Osteoblast (primary cell): ENCODE results near the gene PCDHA7. TPM values are rescaled to one million over a fixed set of nuclear protein-coding genes. Genes with fewer than 3 reads are reported as not detected.
"Not testable (repeated sequence)": the region's sequence is repeated elsewhere in the genome, so short reads cannot be mapped to it uniquely, and the experiment has no call there.

Source experiments
- DNase-seq: peaks from one replicate; pipeline ENCODE4 v3.0.0; 2011; ENCODE audit warnings: low spot score, mixed read lengths; ENCODE audit not compliant: insufficient read length; ENCODE audit errors: missing footprints
- H2AFZ ChIP-seq: 2 replicates; pipeline ENCODE4 v1.6.0; 2011; ENCODE audit warnings: mild to moderate bottlenecking, low read length
- H3K27ac ChIP-seq: 2 replicates; pipeline ENCODE4 v1.5.1; 2011; ENCODE audit warnings: mild to moderate bottlenecking, low read depth, low read length, moderate library complexity
- H3K27me3 ChIP-seq: 2 replicates; pipeline ENCODE4 v1.6.0; 2012; ENCODE audit warnings: mild to moderate bottlenecking, control low read depth, inconsistent platforms, low read length, moderate library complexity; ENCODE audit not compliant: insufficient read depth
- H3K36me3 ChIP-seq: 2 replicates; pipeline ENCODE4 v1.5.1; 2011; ENCODE audit warnings: mild to moderate bottlenecking, low read length, control low read depth, moderate library complexity; ENCODE audit not compliant: insufficient read depth
- H3K4me1 ChIP-seq: 2 replicates; pipeline ENCODE4 v1.5.1; 2011; ENCODE audit warnings: mild to moderate bottlenecking, low read length, control low read depth, moderate library complexity; ENCODE audit not compliant: insufficient read depth
- H3K4me2 ChIP-seq: 2 replicates; pipeline ENCODE4 v1.6.0; 2011; ENCODE audit warnings: mild to moderate bottlenecking, low read length; ENCODE audit not compliant: insufficient read depth
- H3K4me3 ChIP-seq: fragments of 200-600 bp; sonication (generic); 3 replicates; pipeline ENCODE4 v1.5.1; 2012; ENCODE audit warnings: mild to moderate bottlenecking, low read length, inconsistent platforms; ENCODE audit not compliant: insufficient read depth
- H3K79me2 ChIP-seq: 2 replicates; pipeline ENCODE4 v1.6.0; 2012; ENCODE audit warnings: mild to moderate bottlenecking, low read length, control low read depth, inconsistent platforms; ENCODE audit not compliant: insufficient read depth
- H3K9me3 ChIP-seq: 2 replicates; pipeline ENCODE4 v1.5.1; 2011; ENCODE audit warnings: low read depth, low read length, control low read depth
- H4K20me1 ChIP-seq: 2 replicates; pipeline ENCODE4 v1.6.0; 2012; ENCODE audit warnings: mild to moderate bottlenecking, low read length, control low read depth; ENCODE audit not compliant: insufficient read depth
- total RNA-seq: library from RNA; depleted of rRNA; stranded (reverse); fragments of >200 nt; gene quantifications from 2 replicates; pipeline ENCODE4 v1.2.3, GENCODE V29; 2012
- TF ChIP-seq, protein P1 (sequence below): IDR thresholded peaks from 2 replicates; pipeline ENCODE4 v1.5.1; 2011; ENCODE audit warnings: mild to moderate bottlenecking, low read depth, low read length, moderate library complexity; ENCODE audit errors: extremely low read depth

PCDHA7 gene, protein sequence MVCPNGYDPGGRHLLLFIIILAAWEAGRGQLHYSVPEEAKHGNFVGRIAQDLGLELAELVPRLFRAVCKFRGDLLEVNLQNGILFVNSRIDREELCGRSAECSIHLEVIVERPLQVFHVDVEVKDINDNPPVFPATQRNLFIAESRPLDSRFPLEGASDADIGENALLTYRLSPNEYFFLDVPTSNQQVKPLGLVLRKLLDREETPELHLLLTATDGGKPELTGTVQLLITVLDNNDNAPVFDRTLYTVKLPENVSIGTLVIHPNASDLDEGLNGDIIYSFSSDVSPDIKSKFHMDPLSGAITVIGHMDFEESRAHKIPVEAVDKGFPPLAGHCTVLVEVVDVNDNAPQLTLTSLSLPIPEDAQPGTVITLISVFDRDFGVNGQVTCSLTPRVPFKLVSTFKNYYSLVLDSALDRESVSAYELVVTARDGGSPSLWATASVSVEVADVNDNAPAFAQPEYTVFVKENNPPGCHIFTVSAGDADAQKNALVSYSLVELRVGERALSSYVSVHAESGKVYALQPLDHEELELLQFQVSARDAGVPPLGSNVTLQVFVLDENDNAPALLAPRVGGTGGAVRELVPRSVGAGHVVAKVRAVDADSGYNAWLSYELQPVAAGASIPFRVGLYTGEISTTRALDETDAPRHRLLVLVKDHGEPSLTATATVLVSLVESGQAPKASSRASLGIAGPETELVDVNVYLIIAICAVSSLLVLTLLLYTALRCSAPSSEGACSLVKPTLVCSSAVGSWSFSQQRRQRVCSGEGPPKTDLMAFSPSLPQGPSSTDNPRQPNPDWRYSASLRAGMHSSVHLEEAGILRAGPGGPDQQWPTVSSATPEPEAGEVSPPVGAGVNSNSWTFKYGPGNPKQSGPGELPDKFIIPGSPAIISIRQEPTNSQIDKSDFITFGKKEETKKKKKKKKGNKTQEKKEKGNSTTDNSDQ
- total RNA-seq = 0.59 and 0.72 TPM in 2 replicates

- Histone ChIP-seq H3K9me3 (peaks cover 2% of the 10 kb centered on the region), H3K27ac (no peak within 1 kb of the TSS), H3K36me3 (no peaks in the 10 kb centered on the region), H3K27me3 (no peaks in the 10 kb centered on the region), H3K4me3 (peak within 1 kb of the TSS; percentile 46), H4K20me1 (no peaks in the 10 kb centered on the region), H2AFZ (no peak within 1 kb of the TSS), H3K4me2 (peak within 1 kb of the TSS; percentile 43), H3K79me2 (no peaks in the 10 kb centered on the region), H3K4me1 (no peaks in the 10 kb centered on the region)
- no peak for DNase-seq
- TF ChIP-seq, protein P1, sequence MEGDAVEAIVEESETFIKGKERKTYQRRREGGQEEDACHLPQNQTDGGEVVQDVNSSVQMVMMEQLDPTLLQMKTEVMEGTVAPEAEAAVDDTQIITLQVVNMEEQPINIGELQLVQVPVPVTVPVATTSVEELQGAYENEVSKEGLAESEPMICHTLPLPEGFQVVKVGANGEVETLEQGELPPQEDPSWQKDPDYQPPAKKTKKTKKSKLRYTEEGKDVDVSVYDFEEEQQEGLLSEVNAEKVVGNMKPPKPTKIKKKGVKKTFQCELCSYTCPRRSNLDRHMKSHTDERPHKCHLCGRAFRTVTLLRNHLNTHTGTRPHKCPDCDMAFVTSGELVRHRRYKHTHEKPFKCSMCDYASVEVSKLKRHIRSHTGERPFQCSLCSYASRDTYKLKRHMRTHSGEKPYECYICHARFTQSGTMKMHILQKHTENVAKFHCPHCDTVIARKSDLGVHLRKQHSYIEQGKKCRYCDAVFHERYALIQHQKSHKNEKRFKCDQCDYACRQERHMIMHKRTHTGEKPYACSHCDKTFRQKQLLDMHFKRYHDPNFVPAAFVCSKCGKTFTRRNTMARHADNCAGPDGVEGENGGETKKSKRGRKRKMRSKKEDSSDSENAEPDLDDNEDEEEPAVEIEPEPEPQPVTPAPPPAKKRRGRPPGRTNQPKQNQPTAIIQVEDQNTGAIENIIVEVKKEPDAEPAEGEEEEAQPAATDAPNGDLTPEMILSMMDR = peak; percentile 19
These were observed at the start of gene PCDHA7 for GRCh38 chr5:140833993-140834392. PCDHA7 (plus strand) TSS chr5:140834269; CDS start chr5:140834384, 115 bp downstream.

- no peaks in the 10 kb centered on the region for H3K36me3 ChIP-seq
- DNase-seq = no peak
- no peak within 1 kb of the TSS for H3K4me2 ChIP-seq
- no peaks in the 10 kb centered on the region for H3K79me2 ChIP-seq
- H3K9me3 ChIP-seq = peaks cover 4% of the 10 kb centered on the region
- H2AFZ ChIP-seq = no peak within 1 kb of the TSS
- no peak within 1 kb of the TSS for H3K4me3 ChIP-seq
- TF ChIP-seq, protein P1 = no peak
- no peaks in the 10 kb centered on the region for H4K20me1 ChIP-seq
- H3K27ac ChIP-seq = no peak within 1 kb of the TSS
- H3K4me1 ChIP-seq = no peaks in the 10 kb centered on the region
- H3K27me3 ChIP-seq = no peaks in the 10 kb centered on the region
These were observed 48.0 kb upstream of the PCDHA7 start, which contains the start of gene PCDHA1 for GRCh38 chr5:140785905-140786686. PCDHA1 (plus strand) TSS chr5:140786140.

- H3K9me3 ChIP-seq, H3K4me3 ChIP-seq, H3K36me3 ChIP-seq, H4K20me1 ChIP-seq, H2AFZ ChIP-seq, H3K4me1 ChIP-seq, H3K27me3 ChIP-seq, H3K79me2 ChIP-seq, H3K27ac ChIP-seq, H3K4me2 ChIP-seq, DNase-seq: not testable (repeated sequence)
These were observed 46.6 kb upstream of the PCDHA7 start for GRCh38 chr5:140787422-140787821.

- not testable (repeated sequence) for DNase-seq, H3K9me3 ChIP-seq, H3K27me3 ChIP-seq, H3K36me3 ChIP-seq, H3K4me2 ChIP-seq, H2AFZ ChIP-seq, H3K4me3 ChIP-seq, H4K20me1 ChIP-seq, H3K4me1 ChIP-seq, H3K27ac ChIP-seq, H3K79me2 ChIP-seq
These were observed 46.1 kb upstream of the PCDHA7 start for GRCh38 chr5:140787849-140788504.
